Fibroblast of lung (primary cell): ENCODE measurements around the gene SPDYE17.
"Not testable (repeated sequence)": the region's sequence is repeated elsewhere in the genome, so short reads cannot be mapped to it uniquely, and the experiment has no call there.

Experiments
- EZH2 ChIP-seq: IDR thresholded peaks from 2 replicates; pipeline ENCODE4 v1.5.1; 2012; ENCODE audit warnings: low read length, control low read depth, mild to moderate bottlenecking; ENCODE audit errors: missing control alignments
- TF ChIP-seq, protein P1 (sequence below), 2 donors: IDR thresholded peaks in 1 of 2; conservative IDR thresholded peaks in 1 of 2; 1 replicate in 1 of 2; 2 replicates in 1 of 2; pipeline ENCODE4 v1.5.1; 2011 to 2012; ENCODE audit warnings: low read length in 2 of 2, control low read depth in 1 of 2, inconsistent platforms in 1 of 2, low read depth in 1 of 2, mild to moderate bottlenecking in 1 of 2

DNA sequence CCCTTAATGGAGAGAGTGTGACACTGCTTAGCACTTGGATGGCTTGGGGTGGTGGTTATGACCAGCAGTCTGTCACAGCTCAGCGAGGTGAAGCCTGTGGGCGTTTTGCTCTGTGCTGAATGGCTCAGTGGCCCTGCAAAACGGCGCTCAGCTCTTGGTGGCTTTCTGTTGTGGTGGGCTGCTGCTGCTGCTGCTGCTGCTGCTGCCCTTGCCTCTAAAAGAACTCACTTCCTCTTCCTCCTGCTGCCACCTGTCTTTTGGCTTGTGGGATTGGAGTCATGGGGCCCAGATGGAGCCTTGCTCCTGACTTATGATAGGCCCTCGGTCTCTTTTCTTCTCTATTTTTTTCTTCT is 47.4 kb downstream of the SPDYE17 start:
- TF ChIP-seq EZH2, result not testable (repeated sequence)
- TF ChIP-seq, protein P1, sequence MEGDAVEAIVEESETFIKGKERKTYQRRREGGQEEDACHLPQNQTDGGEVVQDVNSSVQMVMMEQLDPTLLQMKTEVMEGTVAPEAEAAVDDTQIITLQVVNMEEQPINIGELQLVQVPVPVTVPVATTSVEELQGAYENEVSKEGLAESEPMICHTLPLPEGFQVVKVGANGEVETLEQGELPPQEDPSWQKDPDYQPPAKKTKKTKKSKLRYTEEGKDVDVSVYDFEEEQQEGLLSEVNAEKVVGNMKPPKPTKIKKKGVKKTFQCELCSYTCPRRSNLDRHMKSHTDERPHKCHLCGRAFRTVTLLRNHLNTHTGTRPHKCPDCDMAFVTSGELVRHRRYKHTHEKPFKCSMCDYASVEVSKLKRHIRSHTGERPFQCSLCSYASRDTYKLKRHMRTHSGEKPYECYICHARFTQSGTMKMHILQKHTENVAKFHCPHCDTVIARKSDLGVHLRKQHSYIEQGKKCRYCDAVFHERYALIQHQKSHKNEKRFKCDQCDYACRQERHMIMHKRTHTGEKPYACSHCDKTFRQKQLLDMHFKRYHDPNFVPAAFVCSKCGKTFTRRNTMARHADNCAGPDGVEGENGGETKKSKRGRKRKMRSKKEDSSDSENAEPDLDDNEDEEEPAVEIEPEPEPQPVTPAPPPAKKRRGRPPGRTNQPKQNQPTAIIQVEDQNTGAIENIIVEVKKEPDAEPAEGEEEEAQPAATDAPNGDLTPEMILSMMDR (conservative IDR thresholded peaks at IDR 0.05 in 1 of 2, IDR thresholded peaks at IDR 0.05 in 1 of 2; ENCODE audit: low read depth in 1 of 2, low read length in 2 of 2), result not testable (repeated sequence)
